ENCODE data around the gene KCTD13. TPM values are rescaled to one million over a fixed set of nuclear protein-coding genes. Genes with fewer than 3 reads are reported as not detected.
A peak's percentile ranks its signal among the peaks of the same experiment; 100 is the strongest.

Gene KCTD13
- total and polyA plus RNA-seq, 2 of the 8 experiments (the other 6 are each of a cell fraction or from before 2014, with no cell fraction given) = 9.2 to 10.8 TPM

DNA sequence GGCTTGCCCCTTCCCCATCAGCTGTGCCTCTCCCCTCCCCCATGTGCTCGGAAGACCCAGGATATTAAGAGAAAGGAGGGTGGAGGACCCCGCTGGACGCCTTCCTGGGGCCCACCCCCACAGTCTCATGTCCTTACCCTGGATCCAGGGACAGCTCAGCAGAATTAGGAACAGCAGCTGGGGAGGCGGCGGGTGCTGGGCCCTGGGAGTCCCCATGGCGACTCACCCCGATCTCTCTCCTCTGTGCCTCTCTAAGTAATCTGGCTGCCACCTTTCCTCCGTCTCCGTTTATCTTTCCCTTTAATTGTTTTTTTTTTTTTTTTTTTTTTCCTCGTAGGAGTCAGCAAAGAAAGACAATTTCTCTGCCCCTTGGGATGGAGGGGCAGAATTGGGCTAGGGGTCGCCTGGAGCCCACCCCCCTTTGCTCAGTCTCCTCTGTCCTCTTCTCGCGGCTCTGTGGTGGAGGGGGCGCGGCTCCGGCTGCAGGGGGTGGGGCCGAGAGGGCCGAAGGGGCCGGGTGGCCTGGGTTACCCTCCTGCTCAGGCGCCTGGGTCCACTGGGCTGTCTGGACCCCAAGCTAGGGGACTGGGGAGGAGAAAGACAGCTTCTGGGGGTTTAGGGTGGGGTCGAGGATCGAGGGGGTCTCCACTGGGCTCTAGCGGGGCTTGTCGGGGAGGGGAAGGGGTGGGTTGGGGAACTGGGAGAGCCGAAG is 27.1 kb downstream of the KCTD13 start (continued):
- TF ChIP-seq NRF1 (IDR thresholded peaks at IDR 0.05; ENCODE audit: low read depth, low read length) (no peak), HDAC6 (IDR thresholded peaks at IDR 0.05; ENCODE audit: low read depth, low read length) (no peak), POLR2A (IDR thresholded peaks at IDR 0.05; ENCODE audit: control extremely low read depth in 1 of 2, low read depth in 2 of 2, low read length in 2 of 2) (0 out of 3 replicates have a peak, but pooled peaks of 1 of the 2 experiments have one; percentile 29), BRCA1 (IDR thresholded peaks at IDR 0.05; ENCODE audit: low read depth, low read length) (0 out of 2 replicates have a peak, but pooled peaks have one; percentile 36)

Data from H1 (cell line).